HG02981 (cell line): Measurements from ENCODE around the gene CDC42SE2.
"Not testable (repeated sequence)": the region's sequence is repeated elsewhere in the genome, so short reads cannot be mapped to it uniquely, and the experiment has no call there.

ENCODE experiments used
- ATAC-seq: cut with Tn5 transposase; IDR thresholded peaks from one replicate; pipeline ENCODE4 v1.9.1; 2021; ENCODE audit warnings: mild to moderate bottlenecking, moderate library complexity; ENCODE audit not compliant: unreplicated experiment

CDC42SE2 gene

GRCh38 chr5:131277875-131278740, 14.3 kb downstream of the CDC42SE2 start:
- no peak for ATAC-seq

GRCh38 chr5:131278741-131279124, 14.9 kb downstream of the CDC42SE2 start:
- not testable (repeated sequence) for ATAC-seq

- peak; percentile 45 for ATAC-seq
Observed at GRCh38 chr5:131279204-131279603, 15.4 kb downstream of the CDC42SE2 start.

- ATAC-seq = no peak
Observed at GRCh38 chr5:131280417-131280816, 16.6 kb downstream of the CDC42SE2 start.

GRCh38 chr5:131281133-131281867, 17.4 kb downstream of the CDC42SE2 start:
- peak; percentile 46 for ATAC-seq

GRCh38 chr5:131281868-131282234, 18.0 kb downstream of the CDC42SE2 start:
- no peak for ATAC-seq

GRCh38 chr5:131282235-131282634, 18.4 kb downstream of the CDC42SE2 start:
- no peak for ATAC-seq

- ATAC-seq = peak; percentile 29
Observed at GRCh38 chr5:131285703-131286399, 22.0 kb downstream of the CDC42SE2 start.

GRCh38 chr5:131286400-131286715, 22.5 kb downstream of the CDC42SE2 start:
- no peak for ATAC-seq

- no peak for ATAC-seq
Observed at GRCh38 chr5:131288328-131288727, 24.5 kb downstream of the CDC42SE2 start.

- ATAC-seq = peak; percentile 41
Observed at GRCh38 chr5:131289738-131290137, 25.9 kb downstream of the CDC42SE2 start.

GRCh38 chr5:131296213-131296672, 32.4 kb downstream of the CDC42SE2 start:
- ATAC-seq = no peak

GRCh38 chr5:131297886-131298285, 34.0 kb downstream of the CDC42SE2 start:
- ATAC-seq = no peak

- no peak for ATAC-seq
Observed at GRCh38 chr5:131299465-131299864, 35.6 kb downstream of the CDC42SE2 start.

- ATAC-seq = no peak
Observed at GRCh38 chr5:131302506-131302905, 38.7 kb downstream of the CDC42SE2 start.

GRCh38 chr5:131303537-131303936, 39.7 kb downstream of the CDC42SE2 start:
- ATAC-seq = no peak

- no peak for ATAC-seq
Observed at GRCh38 chr5:131304414-131304813, 40.6 kb downstream of the CDC42SE2 start.

GRCh38 chr5:131305138-131305689, 41.4 kb downstream of the CDC42SE2 start:
- ATAC-seq = no peak

GRCh38 chr5:131305906-131306305, 42.1 kb downstream of the CDC42SE2 start:
- no peak for ATAC-seq

- not testable (repeated sequence) for ATAC-seq
Observed at GRCh38 chr5:131312235-131312772, 48.5 kb downstream of the CDC42SE2 start.

GRCh38 chr5:131316026-131316425, 52.2 kb downstream of the CDC42SE2 start:
- no peak for ATAC-seq
